ENCODE results near the gene CTSG.

GRCh38 chr14:24605435-24606190, 29.6 kb upstream of the CTSG start:
- TF ChIP-seq CTCF (IDR thresholded peaks at IDR 0.05; ENCODE audit: low read length) (peak; percentile 71), EZH2 (IDR thresholded peaks at IDR 0.05; ENCODE audit: borderline replicate concordance, low read length) (no peak)

Measured in OCI-LY1 (cell line).